K562 (cell line): Measurements from ENCODE around the gene ACYP2. TPM values are rescaled to one million over a fixed set of nuclear protein-coding genes. Genes with fewer than 3 reads are reported as not detected.

Experiments used
- ASH1L ChIP-seq: fragments of 450-650 bp; IDR thresholded peaks from 2 replicates; pipeline ENCODE4 v1.6.1; 2018; ENCODE audit warnings: borderline replicate concordance, mild to moderate bottlenecking, low read depth; ENCODE audit not compliant: partially characterized antibody
- ATF6 ChIP-seq: sonication (generic); formaldehyde crosslinking; IDR thresholded peaks from 2 replicates; pipeline ENCODE4 v1.4.0; 2020; ENCODE audit warnings: mild to moderate bottlenecking, missing genetic modification reagents
- BCLAF1 ChIP-seq, 2 experiments: fragments of 450-650 bp in 1 of 2; IDR thresholded peaks; 2 replicates each; pipeline ENCODE4 v1.6.1; 2011 to 2017; ENCODE audit warnings: low read depth in 2 of 2, antibody characterized with exemption in 1 of 2, borderline replicate concordance in 1 of 2, low read length in 1 of 2, mild to moderate bottlenecking in 1 of 2, mixed read lengths in 1 of 2; ENCODE audit not compliant: control insufficient read depth in 1 of 2
- CHD7 ChIP-seq: fragments of 200-600 bp; sonication (generic); IDR thresholded peaks from one replicate; pipeline ENCODE4 v1.6.1; 2012; ENCODE audit warnings: mild to moderate bottlenecking, low read depth, low read length, inconsistent platforms
- KDM1A ChIP-seq, 2 experiments: fragments of 450-650 bp; IDR thresholded peaks; 2 replicates each; pipeline ENCODE4 v1.6.1; 2016; ENCODE audit warnings: mild to moderate bottlenecking in 2 of 2
- TEAD1 ChIP-seq, 2 experiments: fragments of 450-650 bp in 1 of 2; sonication (generic) in 1 of 2; formaldehyde crosslinking; IDR thresholded peaks; 2 replicates each; pipeline versions ENCODE4 v1.4.0 to v1.8.0; 2020 to 2022; ENCODE audit warnings: mild to moderate bottlenecking in 2 of 2, missing genetic modification reagents in 1 of 2
- polyA plus RNA-seq, 8 experiments: library from polyadenylated mRNA; depleted of rRNA in 4 of 8; stranded (reverse) in 5 of 8; unstranded in 3 of 8; fragments of >200 nt; fragmentation: Nextera tagmentation in 2 of 8; fragmentation: Illumina TruSeq in 1 of 8; extraction: Ambion mirVana in 2 of 8; extraction: Trizol in 1 of 8; gene quantifications; 2 replicates each; pipeline versions ENCODE4 v1.2.1 to v1.2.3, GENCODE V29; 2011 to 2014; ENCODE audit warnings: inconsistent platforms in 1 of 8, missing spikeins in 1 of 8
- total RNA-seq, 7 experiments: library from RNA; depleted of rRNA in 6 of 7; stranded (reverse); fragments of >200 nt in 6 of 7; fragmentation: Illumina TruSeq in 2 of 7; extraction: Trizol in 2 of 7; gene quantifications; 2 replicates each; pipeline versions ENCODE4 v1.2.1 to v1.2.3, GENCODE V29; 2011 to 2021; ENCODE audit warnings: low replicate concordance in 1 of 7
- TF ChIP-seq, protein P1 (sequence below): fragments of 450-650 bp; conservative IDR thresholded peaks from 2 replicates; pipeline ENCODE4 v1.6.1; 2016; ENCODE audit warnings: missing genetic modification characterization, low read depth, mild to moderate bottlenecking, missing compliant biosample characterization, moderate library complexity

ACYP2 gene
- total and polyA plus RNA-seq, 9 of the 15 experiments (the other 6 are each of a cell fraction or from before 2014, with no cell fraction given), result 1.0 to 4.1 (median 2.0) TPM

GRCh38 chr2:54227798-54228197, 112.4 kb downstream of the ACYP2 start (continued):
- TF ChIP-seq BCLAF1 (IDR thresholded peaks at IDR 0.05; ENCODE audit: borderline replicate concordance in 1 of 2, control insufficient read depth in 1 of 2, low read depth in 2 of 2, low read length in 1 of 2) (no peak), ASH1L (no peak), ATF6 (CRISPR knock-in tag) (no peak), KDM1A (IDR thresholded peaks at IDR 0.05) (peak; percentile 42 to 69; a peak in 3 of 4 replicates), CHD7 (no peak), TEAD1 (CRISPR knock-in tag; IDR thresholded peaks at IDR 0.05) (no peak)
- TF ChIP-seq, protein P1, sequence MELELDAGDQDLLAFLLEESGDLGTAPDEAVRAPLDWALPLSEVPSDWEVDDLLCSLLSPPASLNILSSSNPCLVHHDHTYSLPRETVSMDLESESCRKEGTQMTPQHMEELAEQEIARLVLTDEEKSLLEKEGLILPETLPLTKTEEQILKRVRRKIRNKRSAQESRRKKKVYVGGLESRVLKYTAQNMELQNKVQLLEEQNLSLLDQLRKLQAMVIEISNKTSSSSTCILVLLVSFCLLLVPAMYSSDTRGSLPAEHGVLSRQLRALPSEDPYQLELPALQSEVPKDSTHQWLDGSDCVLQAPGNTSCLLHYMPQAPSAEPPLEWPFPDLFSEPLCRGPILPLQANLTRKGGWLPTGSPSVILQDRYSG (tag), result no peak
